Measurements from ENCODE around the gene TBC1D19.

- TF ChIP-seq, protein P1, sequence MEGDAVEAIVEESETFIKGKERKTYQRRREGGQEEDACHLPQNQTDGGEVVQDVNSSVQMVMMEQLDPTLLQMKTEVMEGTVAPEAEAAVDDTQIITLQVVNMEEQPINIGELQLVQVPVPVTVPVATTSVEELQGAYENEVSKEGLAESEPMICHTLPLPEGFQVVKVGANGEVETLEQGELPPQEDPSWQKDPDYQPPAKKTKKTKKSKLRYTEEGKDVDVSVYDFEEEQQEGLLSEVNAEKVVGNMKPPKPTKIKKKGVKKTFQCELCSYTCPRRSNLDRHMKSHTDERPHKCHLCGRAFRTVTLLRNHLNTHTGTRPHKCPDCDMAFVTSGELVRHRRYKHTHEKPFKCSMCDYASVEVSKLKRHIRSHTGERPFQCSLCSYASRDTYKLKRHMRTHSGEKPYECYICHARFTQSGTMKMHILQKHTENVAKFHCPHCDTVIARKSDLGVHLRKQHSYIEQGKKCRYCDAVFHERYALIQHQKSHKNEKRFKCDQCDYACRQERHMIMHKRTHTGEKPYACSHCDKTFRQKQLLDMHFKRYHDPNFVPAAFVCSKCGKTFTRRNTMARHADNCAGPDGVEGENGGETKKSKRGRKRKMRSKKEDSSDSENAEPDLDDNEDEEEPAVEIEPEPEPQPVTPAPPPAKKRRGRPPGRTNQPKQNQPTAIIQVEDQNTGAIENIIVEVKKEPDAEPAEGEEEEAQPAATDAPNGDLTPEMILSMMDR (IDR thresholded peaks at IDR 0.05; ENCODE audit: low read depth, low read length, poor library complexity, severe bottlenecking) = no peak
- TF ChIP-seq EZH2phosphoT487 (IDR thresholded peaks at IDR 0.05; ENCODE audit: borderline replicate concordance, low read length) = no peak
Observed at GRCh38 chr4:26701095-26701494, 117.2 kb downstream of the TBC1D19 start.

Measured in DOHH2 (cell line).